Natural killer cell (primary cell): Measurements from ENCODE around the gene ERBIN. TPM values are rescaled to one million over a fixed set of nuclear protein-coding genes. Genes with fewer than 3 reads are reported as not detected.

Experiments
- ATAC-seq, 3 donors: fragments of 150-1000 bp in 2 of 3; fragments of 200-7000 bp in 1 of 3; cut with Tn5 transposase; 1 replicate in 1 of 3; 2 replicates in 2 of 3; pipeline ENCODE4 v1.10.0; 2021; ENCODE audit warnings: mild to moderate bottlenecking in 2 of 3, moderate library complexity in 2 of 3
- DNase-seq, 2 donors: peaks; one replicate each; pipeline versions ENCODE4 v3.0.0 to v3.0.0-alpha.2; 2013 to 2021; ENCODE audit warnings: mixed read lengths in 1 of 2
- H3K27ac ChIP-seq: one replicate; pipeline ENCODE4 v1.5.1; 2013; ENCODE audit warnings: mild to moderate bottlenecking, low read length
- H3K27me3 ChIP-seq: one replicate; pipeline ENCODE4 v1.6.1; 2013; ENCODE audit warnings: low read length; ENCODE audit not compliant: control insufficient read depth, insufficient read depth
- H3K36me3 ChIP-seq: one replicate; pipeline ENCODE4 v1.6.1; 2013; ENCODE audit warnings: low read length; ENCODE audit not compliant: control insufficient read depth, insufficient read depth
- H3K4me1 ChIP-seq: one replicate; pipeline ENCODE4 v1.6.1; 2013; ENCODE audit warnings: low read length; ENCODE audit not compliant: control insufficient read depth, insufficient read depth
- H3K4me3 ChIP-seq: one replicate; pipeline ENCODE4 v1.5.1; 2013; ENCODE audit warnings: low read length
- H3K9me3 ChIP-seq: one replicate; pipeline ENCODE4 v1.6.1; 2013; ENCODE audit warnings: low read length; ENCODE audit not compliant: control insufficient read depth, insufficient read depth
- H3K27ac Mint-ChIP-seq, 2 donors: one replicate each; pipeline ENCODE4 v1.8.0; 2022; ENCODE audit warnings: mild to moderate bottlenecking in 2 of 2, mixed read lengths in 2 of 2, moderate library complexity in 1 of 2
- H3K27me3 Mint-ChIP-seq, 2 donors: one replicate each; pipeline ENCODE4 v1.8.0; 2022; ENCODE audit warnings: low read depth in 2 of 2, mixed read lengths in 2 of 2
- H3K36me3 Mint-ChIP-seq: one replicate; pipeline ENCODE4 v1.8.0; 2022; ENCODE audit warnings: mixed read lengths
- H3K4me1 Mint-ChIP-seq, 2 donors: one replicate each; pipeline ENCODE4 v1.8.0; 2022; ENCODE audit warnings: mixed read lengths in 2 of 2
- H3K4me3 Mint-ChIP-seq: one replicate; pipeline ENCODE4 v1.8.0; 2022; ENCODE audit warnings: mild to moderate bottlenecking, moderate library complexity, mixed read lengths
- H3K9me3 Mint-ChIP-seq, 2 donors: one replicate each; pipeline ENCODE4 v1.8.0; 2022; ENCODE audit warnings: mixed read lengths in 2 of 2
- CTCF ChIP-seq: fragments of 200-600 bp; IDR thresholded peaks from one replicate; pipeline ENCODE4 v1.8.0; 2022; ENCODE audit warnings: antibody characterized with exemption
- WGBS: methylation state at CpG from one replicate; pipeline ENCODE4 v1.1.7; 2013; ENCODE audit warnings: missing lambda C conversion rate; ENCODE audit not compliant: insufficient coverage; 5-methylcytosine and 5-hydroxymethylcytosine counted together
- intact Hi-C: fragments of 100-400 bp; cut with micrococcal nuclease; formaldehyde crosslinking; loops from one replicate; pipeline ENCODE4 v1.14.2; 2022
- total RNA-seq, 4 donors: library from RNA; stranded (reverse); fragments of 120-200 nt in 1 of 4; gene quantifications; one replicate each; pipeline versions ENCODE4 v1.2.3 to v1.2.4, GENCODE V29; 2013 to 2022

Gene ERBIN
- total RNA-seq, 3 donors from 2014 or later (not counting 1 experiment from before 2014, with no cell fraction given) = 153 to 171 (median 166) TPM

- no peaks in the 10 kb centered on the region for H3K36me3 ChIP-seq
- Mint-ChIP-seq H3K36me3 (no peaks in the 10 kb centered on the region), H3K27ac (no peak overlapping the region), H3K27me3 (peaks cover 0 to 9% of the 10 kb centered on the region in 2 donors), H3K9me3 (no peaks in the 10 kb centered on the region), H3K4me1 (no peaks in the 10 kb centered on the region), H3K4me3 (no peak overlapping the region)
- WGBS = 92% methylated on average over 2 of the region's 2 CpGs
- no peaks in the 10 kb centered on the region for H3K4me1 ChIP-seq
- DNase-seq = no peak
- intact Hi-C loops = no loop called here
- H3K4me3 ChIP-seq = no peak overlapping the region
- H3K27ac ChIP-seq = no peak overlapping the region
- no peak for ATAC-seq
- TF ChIP-seq CTCF = no peak
- H3K27me3 ChIP-seq = no peaks in the 10 kb centered on the region
- H3K9me3 ChIP-seq = no peaks in the 10 kb centered on the region
Measured at GRCh38 chr5:66122379-66123034, 196.1 kb downstream of the ERBIN start.

GRCh38 chr5:66129144-66129543 lies 202.8 kb downstream of the ERBIN start:
- intact Hi-C loops = no loop called here
- Mint-ChIP-seq H3K27ac (no peak overlapping the region), H3K4me3 (no peak overlapping the region), H3K9me3 (peaks cover 0 to 2% of the 10 kb centered on the region in 2 donors), H3K27me3 (peaks cover 0 to 6% of the 10 kb centered on the region in 2 donors), H3K4me1 (no peaks in the 10 kb centered on the region), H3K36me3 (no peaks in the 10 kb centered on the region)
- H3K27ac ChIP-seq = no peak overlapping the region
- no peaks in the 10 kb centered on the region for H3K4me1 ChIP-seq
- whole genome bisulfite sequencing = 89% methylated on average over 4 of the region's 4 CpGs
- H3K4me3 ChIP-seq = no peak overlapping the region
- H3K27me3 ChIP-seq = no peaks in the 10 kb centered on the region
- H3K9me3 ChIP-seq = no peaks in the 10 kb centered on the region
- H3K36me3 ChIP-seq = no peaks in the 10 kb centered on the region
- TF ChIP-seq CTCF = no peak
- no peak for ATAC-seq
- no peak for DNase-seq

- no peak for TF ChIP-seq CTCF
- H3K4me3 Mint-ChIP-seq = no peak overlapping the region
Measured at GRCh38 chr5:66130493-66130892, 204.1 kb downstream of the ERBIN start.

More at GRCh38 chr5:66130493-66130892, 204.1 kb downstream of the ERBIN start:
- Histone ChIP-seq H3K4me1 (no peaks in the 10 kb centered on the region), H3K9me3 (no peaks in the 10 kb centered on the region), H3K36me3 (no peaks in the 10 kb centered on the region), H3K4me3 (no peak overlapping the region), H3K27me3 (no peaks in the 10 kb centered on the region), H3K27ac (no peak overlapping the region)
- intact Hi-C loops = no loop called here
- Mint-ChIP-seq H3K27ac (no peak overlapping the region), H3K4me1 (no peaks in the 10 kb centered on the region), H3K36me3 (no peaks in the 10 kb centered on the region), H3K9me3 (peaks cover 0 to 2% of the 10 kb centered on the region in 2 donors), H3K27me3 (peaks cover 0 to 5% of the 10 kb centered on the region in 2 donors)
- ATAC-seq = no peak
- DNase-seq = no peak
- WGBS = 93% methylated on average over 1 of the region's 1 CpG

Other genes with a start within 250 kb of the ERBIN start
- 10 to 100 TPM in 2 of 3 donors, 1 to 10 TPM in 1; 6.9 to 12.0 (median 10.0) TPM for gene SGTB, start 204.5 kb upstream of the ERBIN start, total RNA-seq
- 1 to 10 TPM in 2 of 3 donors, under 1 TPM in 1; 0.86 to 2.0 (median 1.3) TPM for gene NLN, start 204.4 kb upstream of the ERBIN start, total RNA-seq
- gene SREK1, start 217.7 kb downstream of the ERBIN start, total RNA-seq = 100 to 1,000 TPM; 151 to 177 (median 168) TPM